Measurements from ENCODE around the gene DIS3L2.
"Not testable (repeated sequence)": the region's sequence is repeated elsewhere in the genome, so short reads cannot be mapped to it uniquely, and the experiment has no call there.

The DIS3L2 gene

GRCh38 chr2:232286001-232286868, 324.7 kb downstream of the DIS3L2 start:
- in situ Hi-C loops (cut with HindIII; ENCODE audit: low sequenced_read_pairs) = loop anchor here (5.0 kb wide), 1 partner anchor 101 kb away; no protein-coding TSS in a partner anchor

GRCh38 chr2:232287316-232287715, 325.8 kb downstream of the DIS3L2 start:
- in situ Hi-C loops (cut with HindIII; ENCODE audit: low sequenced_read_pairs) = loop anchor here (5.0 kb wide), 1 partner anchor 100 kb away; no protein-coding TSS in a partner anchor

GRCh38 chr2:232288489-232289030, 327.0 kb downstream of the DIS3L2 start:
- in situ Hi-C loops (cut with HindIII; ENCODE audit: low sequenced_read_pairs) = loop anchor here (5.0 kb wide), 1 partner anchor 99 kb away; no protein-coding TSS in a partner anchor

- in situ Hi-C loops (cut with HindIII; ENCODE audit: low sequenced_read_pairs) = no loop called here
Measured at GRCh38 chr2:232290668-232291067, 329.2 kb downstream of the DIS3L2 start.

- in situ Hi-C loops (cut with HindIII; ENCODE audit: low sequenced_read_pairs) = no loop called here
Measured at GRCh38 chr2:232291343-232291742, 329.8 kb downstream of the DIS3L2 start.

- in situ Hi-C loops (cut with HindIII; ENCODE audit: low sequenced_read_pairs) = no loop called here
Measured at GRCh38 chr2:232292395-232293154, 331.1 kb downstream of the DIS3L2 start.

- in situ Hi-C loops (cut with HindIII; ENCODE audit: low sequenced_read_pairs) = no loop called here
Measured at GRCh38 chr2:232293191-232293590, 331.7 kb downstream of the DIS3L2 start.

GRCh38 chr2:232295971-232296370, 334.5 kb downstream of the DIS3L2 start:
- in situ Hi-C loops (cut with HindIII; ENCODE audit: low sequenced_read_pairs) = no loop called here

GRCh38 chr2:232296776-232297525, 335.4 kb downstream of the DIS3L2 start:
- in situ Hi-C loops (cut with HindIII; ENCODE audit: low sequenced_read_pairs) = no loop called here

GRCh38 chr2:232299084-232299483, 337.6 kb downstream of the DIS3L2 start:
- in situ Hi-C loops (cut with HindIII; ENCODE audit: low sequenced_read_pairs) = no loop called here

- in situ Hi-C loops (cut with HindIII; ENCODE audit: low sequenced_read_pairs) = no loop called here
Measured at GRCh38 chr2:232299927-232300674, 338.6 kb downstream of the DIS3L2 start.

- in situ Hi-C loops (cut with HindIII; ENCODE audit: low sequenced_read_pairs) = no loop called here
Measured at GRCh38 chr2:232300894-232301387, 339.4 kb downstream of the DIS3L2 start.

GRCh38 chr2:232304236-232304635, 342.7 kb downstream of the DIS3L2 start:
- in situ Hi-C loops (cut with HindIII; ENCODE audit: low sequenced_read_pairs) = no loop called here

- in situ Hi-C loops (cut with HindIII; ENCODE audit: low sequenced_read_pairs) = no loop called here
Measured at GRCh38 chr2:232306741-232307305, 345.3 kb downstream of the DIS3L2 start.

- in situ Hi-C loops (cut with HindIII; ENCODE audit: low sequenced_read_pairs) = no loop called here
Measured at GRCh38 chr2:232307854-232308253, 346.3 kb downstream of the DIS3L2 start.

- in situ Hi-C loops (cut with HindIII; ENCODE audit: low sequenced_read_pairs) = no loop called here
Measured at GRCh38 chr2:232308986-232309385, 347.5 kb downstream of the DIS3L2 start.

GRCh38 chr2:232309592-232309991, 348.1 kb downstream of the DIS3L2 start:
- in situ Hi-C loops (cut with HindIII; ENCODE audit: low sequenced_read_pairs) = no loop called here

- in situ Hi-C loops (cut with HindIII; ENCODE audit: low sequenced_read_pairs) = no loop called here
Measured at GRCh38 chr2:232310121-232310520, 348.6 kb downstream of the DIS3L2 start.

- in situ Hi-C loops (cut with HindIII; ENCODE audit: low sequenced_read_pairs) = no loop called here
Measured at GRCh38 chr2:232310696-232311095, 349.2 kb downstream of the DIS3L2 start.

- in situ Hi-C loops (cut with HindIII; ENCODE audit: low sequenced_read_pairs) = not testable (repeated sequence)
Measured at GRCh38 chr2:232313645-232314044, 352.1 kb downstream of the DIS3L2 start.

All from endothelial cell of hepatic sinusoid (primary cell).